Gastroesophageal sphincter (tissue), 3 donors: ENCODE results near the gene USP40.

Source experiments
- POLR2A ChIP-seq, 2 donors: fragments of 450-650 bp; IDR thresholded peaks; one replicate each; pipeline ENCODE4 v1.6.1; 2017; ENCODE audit warnings: antibody characterized with exemption in 2 of 2, mild to moderate bottlenecking in 2 of 2, moderate library complexity in 1 of 2
- TF ChIP-seq, protein P1 (sequence below), 4 experiments: fragments of 200-600 bp in 2 of 4; fragments of 450-650 bp in 2 of 4; sonication (generic) in 1 of 4; IDR thresholded peaks; one replicate each; pipeline ENCODE4 v1.5.1; 2017 to 2019; ENCODE audit warnings: antibody characterized with exemption in 4 of 4, mild to moderate bottlenecking in 2 of 4, moderate library complexity in 2 of 4

DNA sequence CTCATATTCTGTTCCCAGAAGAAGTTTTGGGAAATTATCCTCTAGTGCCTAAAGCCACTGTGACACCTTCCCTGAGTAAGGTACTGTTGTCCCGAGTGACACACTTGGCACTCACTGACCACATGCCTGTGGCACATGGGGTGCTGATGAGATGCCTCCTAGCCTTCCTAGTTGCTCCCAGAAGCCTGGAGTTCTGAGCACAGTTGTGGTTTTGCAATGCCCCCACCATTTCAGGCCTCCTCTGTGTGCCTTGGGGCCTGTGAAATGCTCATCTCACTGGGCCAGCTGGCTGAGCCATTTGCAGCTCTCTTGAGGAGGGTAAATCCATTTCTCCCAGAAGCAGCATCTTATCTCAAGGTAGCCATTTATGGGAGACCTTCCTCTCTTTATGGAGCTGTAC is 120.5 kb downstream of the USP40 start:
- no peak for TF ChIP-seq POLR2A (IDR thresholded peaks at IDR 0.05)
- TF ChIP-seq, protein P1, sequence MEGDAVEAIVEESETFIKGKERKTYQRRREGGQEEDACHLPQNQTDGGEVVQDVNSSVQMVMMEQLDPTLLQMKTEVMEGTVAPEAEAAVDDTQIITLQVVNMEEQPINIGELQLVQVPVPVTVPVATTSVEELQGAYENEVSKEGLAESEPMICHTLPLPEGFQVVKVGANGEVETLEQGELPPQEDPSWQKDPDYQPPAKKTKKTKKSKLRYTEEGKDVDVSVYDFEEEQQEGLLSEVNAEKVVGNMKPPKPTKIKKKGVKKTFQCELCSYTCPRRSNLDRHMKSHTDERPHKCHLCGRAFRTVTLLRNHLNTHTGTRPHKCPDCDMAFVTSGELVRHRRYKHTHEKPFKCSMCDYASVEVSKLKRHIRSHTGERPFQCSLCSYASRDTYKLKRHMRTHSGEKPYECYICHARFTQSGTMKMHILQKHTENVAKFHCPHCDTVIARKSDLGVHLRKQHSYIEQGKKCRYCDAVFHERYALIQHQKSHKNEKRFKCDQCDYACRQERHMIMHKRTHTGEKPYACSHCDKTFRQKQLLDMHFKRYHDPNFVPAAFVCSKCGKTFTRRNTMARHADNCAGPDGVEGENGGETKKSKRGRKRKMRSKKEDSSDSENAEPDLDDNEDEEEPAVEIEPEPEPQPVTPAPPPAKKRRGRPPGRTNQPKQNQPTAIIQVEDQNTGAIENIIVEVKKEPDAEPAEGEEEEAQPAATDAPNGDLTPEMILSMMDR (IDR thresholded peaks at IDR 0.05), result no peak
